GM18858 (cell line): ENCODE measurements around the gene CD74.
"Not testable (repeated sequence)": the region's sequence is repeated elsewhere in the genome, so short reads cannot be mapped to it uniquely, and the experiment has no call there.

Experiments used
- ATAC-seq: cut with Tn5 transposase; IDR thresholded peaks from one replicate; pipeline ENCODE4 v1.9.1; 2021; ENCODE audit not compliant: unreplicated experiment

The CD74 gene

GRCh38 chr5:150441813-150442698, 29.3 kb upstream of the CD74 start:
- ATAC-seq = no peak

- no peak for ATAC-seq
Measured at GRCh38 chr5:150440948-150441812, 28.5 kb upstream of the CD74 start.

GRCh38 chr5:150438873-150439546, 26.3 kb upstream of the CD74 start:
- no peak for ATAC-seq

- peak; percentile 90 for ATAC-seq
Measured at GRCh38 chr5:150436141-150436680, 23.5 kb upstream of the CD74 start.

GRCh38 chr5:150434464-150434863, 21.8 kb upstream of the CD74 start:
- ATAC-seq = no peak

- no peak for ATAC-seq
Measured at GRCh38 chr5:150431574-150431973, 18.9 kb upstream of the CD74 start.

GRCh38 chr5:150431048-150431447, 18.3 kb upstream of the CD74 start:
- ATAC-seq = no peak

GRCh38 chr5:150429410-150429873, 16.7 kb upstream of the CD74 start:
- peak; percentile 77 for ATAC-seq

GRCh38 chr5:150428978-150429377, 16.3 kb upstream of the CD74 start:
- ATAC-seq = no peak

GRCh38 chr5:150428106-150428876, 15.6 kb upstream of the CD74 start:
- ATAC-seq = no peak

- ATAC-seq = not testable (repeated sequence)
Measured at GRCh38 chr5:150426165-150426564, 13.5 kb upstream of the CD74 start.

- ATAC-seq = no peak
Measured at GRCh38 chr5:150422758-150423157, 10.0 kb upstream of the CD74 start.

GRCh38 chr5:150422075-150422474, 9.4 kb upstream of the CD74 start:
- ATAC-seq = no peak

GRCh38 chr5:150419630-150420270, 7.0 kb upstream of the CD74 start:
- ATAC-seq = peak; percentile 69

GRCh38 chr5:150413902-150414790, 1.4 kb upstream of the CD74 start:
- not testable (repeated sequence) for ATAC-seq

GRCh38 chr5:150413176-150413901, 629 bp upstream of the CD74 start:
- no peak for ATAC-seq

GRCh38 chr5:150411245-150411979, 1.3 kb downstream of the CD74 start:
- ATAC-seq = no peak
